Left renal pelvis (tissue), 4 donors: ENCODE data around the gene MAP3K1. TPM values are rescaled to one million over a fixed set of nuclear protein-coding genes. Genes with fewer than 3 reads are reported as not detected.
"Not testable (repeated sequence)": the region's sequence is repeated elsewhere in the genome, so short reads cannot be mapped to it uniquely, and the experiment has no call there.

Experiments
- DNase-seq, 4 donors: peaks; one replicate each; pipeline ENCODE4 v3.0.0-alpha.2; 2013; ENCODE audit warnings: low read depth in 4 of 4, low spot score in 3 of 4
- polyA plus RNA-seq, 4 donors: library from polyadenylated mRNA; unstranded; fragments of 120-200 nt; gene quantifications; one replicate each; pipeline ENCODE4 v1.2.1, GENCODE V29; 2013; ENCODE audit not compliant: insufficient read length in 4 of 4

Gene MAP3K1
- polyA plus RNA-seq = 10 to 100 TPM; 27.7 to 98.9 (median 88.4) TPM

- DNase-seq = peak in 3 of 4 donors; percentile 70 to 79 (median 78)
These were observed at the start of gene MAP3K1 for GRCh38 chr5:56814963-56815657. TSS of gene MAP3K1 (plus strand) at chr5:56815549. CDS start at chr5:56815574, 25 bp downstream.

- DNase-seq = no peak
These were observed 48.4 kb upstream of the MAP3K1 start for GRCh38 chr5:56766926-56767325.

- DNase-seq = no peak
These were observed 45.3 kb upstream of the MAP3K1 start for GRCh38 chr5:56769875-56770604.

GRCh38 chr5:56772767-56773166, 42.6 kb upstream of the MAP3K1 start:
- no peak for DNase-seq

GRCh38 chr5:56774957-56775356, 40.4 kb upstream of the MAP3K1 start:
- DNase-seq = no peak

GRCh38 chr5:56776212-56776846, 39.0 kb upstream of the MAP3K1 start:
- not testable (repeated sequence) for DNase-seq

- no peak for DNase-seq
These were observed 32.1 kb upstream of the MAP3K1 start for GRCh38 chr5:56783261-56783660.

GRCh38 chr5:56786346-56786745, 29.0 kb upstream of the MAP3K1 start:
- DNase-seq = no peak

GRCh38 chr5:56791396-56791795, 24.0 kb upstream of the MAP3K1 start:
- no peak for DNase-seq

GRCh38 chr5:56798521-56798920, 16.8 kb upstream of the MAP3K1 start:
- no peak for DNase-seq

GRCh38 chr5:56800186-56800585, 15.2 kb upstream of the MAP3K1 start:
- DNase-seq = no peak

- DNase-seq = no peak
These were observed 14.1 kb upstream of the MAP3K1 start for GRCh38 chr5:56801256-56801655.

GRCh38 chr5:56802205-56802604, 13.1 kb upstream of the MAP3K1 start:
- no peak for DNase-seq

- DNase-seq = no peak
These were observed 12.3 kb upstream of the MAP3K1 start for GRCh38 chr5:56803025-56803424.

GRCh38 chr5:56803894-56804293, 11.5 kb upstream of the MAP3K1 start:
- DNase-seq = no peak

- no peak for DNase-seq
These were observed 7.7 kb upstream of the MAP3K1 start for GRCh38 chr5:56807679-56808078.

GRCh38 chr5:56808211-56808610, 7.1 kb upstream of the MAP3K1 start:
- DNase-seq = no peak

- DNase-seq = no peak
These were observed 4.5 kb upstream of the MAP3K1 start for GRCh38 chr5:56810826-56811225.

GRCh38 chr5:56812110-56812509, 3.2 kb upstream of the MAP3K1 start:
- no peak for DNase-seq

- DNase-seq = no peak
These were observed 2.0 kb upstream of the MAP3K1 start for GRCh38 chr5:56813302-56813701.

GRCh38 chr5:56814361-56814962, 887 bp upstream of the MAP3K1 start:
- no peak for DNase-seq
